HG02642 (cell line): Measurements from ENCODE around the gene DBF4B.

Experiments used
- ATAC-seq: cut with Tn5 transposase; IDR thresholded peaks from one replicate; pipeline ENCODE4 v1.9.1; 2021; ENCODE audit warnings: mild to moderate bottlenecking; ENCODE audit not compliant: unreplicated experiment, poor library complexity

DBF4B gene

DNA sequence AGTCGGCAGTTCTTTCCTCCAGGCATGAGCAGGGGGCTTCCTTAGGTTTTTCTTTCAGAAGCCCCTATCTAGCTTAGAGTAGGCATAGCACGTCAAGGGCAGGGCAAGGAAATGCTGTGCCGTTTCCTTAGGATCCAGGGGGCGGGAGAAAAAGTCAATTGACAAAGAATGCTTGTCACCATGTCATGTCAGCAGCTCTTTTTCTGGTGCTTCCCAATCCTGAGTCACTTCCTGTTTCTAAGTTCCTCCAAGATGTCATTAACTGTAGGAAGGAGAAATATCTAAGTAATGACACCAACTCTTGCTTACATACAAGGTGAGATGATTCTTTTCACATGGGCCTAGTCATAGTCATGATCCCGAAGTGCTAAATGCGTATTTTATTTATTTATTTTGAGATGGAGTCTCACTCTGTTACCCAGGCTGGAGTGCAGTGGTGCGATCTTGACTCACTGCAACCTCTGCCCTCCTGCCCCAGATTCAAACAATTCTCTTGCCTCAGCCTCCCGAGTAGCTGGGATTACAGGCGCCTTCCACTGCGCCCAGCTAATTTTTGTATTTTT lies 86.5 kb downstream of the DBF4B start:
- ATAC-seq = no peak

DNA sequence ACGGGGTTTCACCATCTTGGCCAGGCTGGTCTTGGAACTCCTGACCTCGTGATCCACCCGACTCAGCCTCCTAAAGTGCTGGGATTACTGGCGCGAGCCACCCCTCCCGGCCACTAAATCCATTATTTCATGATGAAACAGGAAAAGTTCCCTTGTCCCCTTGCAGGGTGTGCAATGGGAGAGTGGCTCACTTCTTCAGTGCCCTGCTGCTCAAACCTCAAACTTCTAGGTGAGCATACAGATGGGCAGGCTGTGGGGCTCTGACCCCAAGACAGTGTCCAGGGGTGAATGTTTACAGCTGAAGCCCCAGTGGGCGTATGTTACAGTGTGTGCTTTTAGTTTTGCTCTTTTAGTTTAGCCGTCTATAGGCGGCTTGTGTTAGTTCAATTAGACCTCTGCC lies 87.0 kb downstream of the DBF4B start:
- ATAC-seq = no peak

DNA sequence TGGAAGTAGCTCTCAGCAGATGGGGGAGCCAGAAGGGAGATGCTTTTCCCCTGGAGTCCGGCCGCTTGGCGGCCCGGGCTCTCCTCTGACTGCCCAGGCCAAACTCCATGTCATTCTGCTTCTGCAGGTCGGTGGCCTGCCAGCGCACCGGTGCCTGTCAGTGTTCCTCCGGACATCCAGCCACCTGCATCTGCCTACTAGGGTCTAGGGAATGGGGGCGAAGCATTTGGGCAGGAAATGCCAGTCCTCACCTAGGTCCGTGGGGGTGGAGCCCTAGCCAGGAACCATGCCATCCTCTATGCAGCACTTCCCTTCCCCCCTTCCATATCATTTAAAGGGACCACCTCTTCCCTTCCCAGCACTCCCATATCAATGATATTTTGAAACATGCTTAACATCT lies 87.5 kb downstream of the DBF4B start:
- ATAC-seq = no peak

DNA sequence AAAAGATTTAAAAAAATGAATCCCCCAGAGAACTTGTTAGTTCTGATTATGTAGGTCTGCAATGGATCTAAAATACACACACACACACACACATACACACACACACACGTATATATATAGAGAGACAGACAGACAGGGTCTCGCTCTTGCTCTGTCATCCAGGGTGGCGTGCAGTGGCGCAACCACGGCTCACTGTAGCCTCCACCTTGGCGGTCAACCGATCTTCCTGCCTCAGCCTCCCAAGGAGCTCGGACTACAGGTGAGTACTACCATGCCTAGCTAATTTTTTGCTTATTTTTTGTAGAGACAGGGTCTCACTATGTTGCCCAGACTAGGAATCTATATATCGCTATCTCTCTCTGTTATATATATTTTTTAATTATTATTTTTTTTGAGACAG lies 88.3 kb downstream of the DBF4B start:
- no peak for ATAC-seq

DNA sequence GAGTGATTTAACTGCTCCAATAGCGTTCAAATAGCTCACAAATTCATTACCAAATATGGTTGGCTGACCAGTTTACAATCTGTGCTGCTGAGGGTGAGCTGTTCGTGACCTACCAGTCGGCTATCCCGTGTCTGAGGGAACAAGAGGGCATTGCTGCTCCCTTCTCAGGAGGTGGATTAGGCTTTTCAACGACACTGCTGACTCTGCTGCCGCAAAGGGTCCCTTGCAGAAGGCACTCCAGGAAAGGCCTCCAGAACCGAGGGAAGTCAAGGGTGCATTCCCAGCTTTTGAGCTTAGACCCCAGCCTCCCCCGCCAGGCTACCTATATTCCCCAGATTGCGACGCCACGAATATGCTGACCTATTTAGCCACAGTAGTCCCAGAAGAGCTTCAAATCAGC lies 89.3 kb downstream of the DBF4B start:
- no peak for ATAC-seq

DNA sequence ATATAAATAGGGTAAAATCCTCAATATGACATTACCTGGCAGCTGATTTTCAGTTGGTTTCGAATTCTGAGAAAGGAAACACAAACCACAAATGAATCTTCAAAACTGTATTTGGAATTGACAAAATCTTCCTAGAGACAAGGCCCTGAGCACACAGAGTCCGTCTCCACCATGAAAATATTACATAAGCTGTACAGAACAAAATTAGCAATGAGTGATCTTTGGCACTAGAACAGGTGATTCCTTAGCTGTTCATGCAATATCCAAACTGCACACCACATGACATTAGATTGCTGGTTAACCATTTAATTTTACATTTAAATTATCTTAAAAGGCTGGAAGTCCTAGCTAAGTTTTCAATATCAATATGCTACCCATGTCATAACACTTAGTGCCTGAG lies 89.9 kb downstream of the DBF4B start:
- no peak for ATAC-seq
